SK-N-SH treated with all-trans-retinoic acid at 6 μM for 48 hours (cell line): ENCODE data around the gene RAB3GAP2.
A peak's percentile ranks its signal among the peaks of the same experiment; 100 is the strongest.

Experiments
- ATAC-seq: fragments of 200-7000 bp; cut with Tn5 transposase; 3 replicates; pipeline ENCODE4 v1.9.1; 2020; ENCODE audit warnings: mild to moderate bottlenecking, moderate library complexity
- ARNTL ChIP-seq: fragments of 450-650 bp; formaldehyde crosslinking; IDR thresholded peaks from 2 replicates; pipeline ENCODE4 v1.5.0; 2020; ENCODE audit warnings: low read depth, mild to moderate bottlenecking, moderate library complexity, borderline replicate concordance
- BACH2 ChIP-seq: fragments of 250-450 bp; sonication (Bioruptor Pico); IDR thresholded peaks from 2 replicates; pipeline ENCODE4 v1.9.0; 2021; ENCODE audit warnings: mild to moderate bottlenecking, borderline replicate concordance
- CREB5 ChIP-seq: fragments of 250-450 bp; sonication (Bioruptor Pico); IDR thresholded peaks from 2 replicates; pipeline ENCODE4 v1.5.1; 2020; ENCODE audit warnings: low read depth, mild to moderate bottlenecking, moderate library complexity
- CSDC2 ChIP-seq: fragments of 250-450 bp; sonication (Bioruptor Pico); IDR thresholded peaks from 2 replicates; pipeline ENCODE4 v1.5.0; 2020; ENCODE audit warnings: mild to moderate bottlenecking, moderate library complexity
- CSRNP3 ChIP-seq: fragments of 250-450 bp; sonication (Bioruptor Pico); IDR thresholded peaks from 2 replicates; pipeline ENCODE4 v1.5.1; 2021; ENCODE audit warnings: mild to moderate bottlenecking, moderate library complexity
- ESRRG ChIP-seq: fragments of 250-450 bp; sonication (Bioruptor Pico); IDR thresholded peaks from 2 replicates; pipeline ENCODE4 v1.6.1; 2021; ENCODE audit warnings: mild to moderate bottlenecking
- ISL1 ChIP-seq: fragments of 250-450 bp; sonication (Bioruptor Pico); IDR thresholded peaks from 2 replicates; pipeline ENCODE4 v2.1.2; 2022; ENCODE audit warnings: mild to moderate bottlenecking, moderate library complexity
- OSR1 ChIP-seq: fragments of 250-450 bp; sonication (Bioruptor Pico); IDR thresholded peaks from 2 replicates; pipeline ENCODE4 v1.8.0; 2022; ENCODE audit warnings: moderate library complexity, mild to moderate bottlenecking, inconsistent platforms
- PATZ1 ChIP-seq: fragments of 250-450 bp; sonication (Bioruptor Pico); IDR thresholded peaks from 2 replicates; pipeline ENCODE4 v1.8.0; 2020; ENCODE audit warnings: mild to moderate bottlenecking, moderate library complexity, borderline replicate concordance
- POU6F1 ChIP-seq: fragments of 250-450 bp; sonication (Bioruptor Pico); IDR thresholded peaks from 2 replicates; pipeline ENCODE4 v1.8.0; 2021; ENCODE audit warnings: low read depth, mild to moderate bottlenecking, moderate library complexity, borderline replicate concordance
- PPARA ChIP-seq: fragments of 250-450 bp; sonication (Bioruptor Pico); IDR thresholded peaks from 2 replicates; pipeline ENCODE4 v1.5.0; 2020; ENCODE audit warnings: mild to moderate bottlenecking, borderline replicate concordance
- RARB ChIP-seq: fragments of 250-450 bp; sonication (Bioruptor Pico); IDR thresholded peaks from 2 replicates; pipeline ENCODE4 v1.8.0; 2021; ENCODE audit warnings: mild to moderate bottlenecking, moderate library complexity
- SNAI2 ChIP-seq: fragments of 250-450 bp; sonication (Bioruptor Pico); IDR thresholded peaks from 2 replicates; pipeline ENCODE4 v1.5.0; 2020; ENCODE audit warnings: mild to moderate bottlenecking, moderate library complexity
- TCF4 ChIP-seq: fragments of 250-450 bp; sonication (Bioruptor Pico); IDR thresholded peaks from 2 replicates; pipeline ENCODE4 v1.8.0; 2021; ENCODE audit warnings: mild to moderate bottlenecking, moderate library complexity, borderline replicate concordance
- TOX ChIP-seq: fragments of 250-450 bp; sonication (Bioruptor Pico); IDR thresholded peaks from 2 replicates; pipeline ENCODE4 v1.8.0; 2021; ENCODE audit warnings: mild to moderate bottlenecking, moderate library complexity, borderline replicate concordance
- TSHZ2 ChIP-seq: fragments of 250-450 bp; sonication (Bioruptor Pico); IDR thresholded peaks from 2 replicates; pipeline ENCODE4 v1.5.0; 2020; ENCODE audit warnings: mild to moderate bottlenecking, moderate library complexity
- ZC3H10 ChIP-seq: fragments of 250-450 bp; sonication (Bioruptor Pico); IDR thresholded peaks from 2 replicates; pipeline ENCODE4 v1.5.1; 2021; ENCODE audit warnings: mild to moderate bottlenecking, moderate library complexity
- ZFP3 ChIP-seq: fragments of 250-450 bp; sonication (Bioruptor Pico); IDR thresholded peaks from 2 replicates; pipeline ENCODE4 v1.5.0; 2020; ENCODE audit warnings: mild to moderate bottlenecking, moderate library complexity
- ZNF565 ChIP-seq: fragments of 450-650 bp; formaldehyde crosslinking; conservative IDR thresholded peaks from 2 replicates; pipeline ENCODE4 v1.5.0; 2020; ENCODE audit warnings: low read depth, mild to moderate bottlenecking, moderate library complexity
- ZNF70 ChIP-seq: fragments of 450-650 bp; formaldehyde crosslinking; IDR thresholded peaks from 2 replicates; pipeline ENCODE4 v1.5.0; 2020; ENCODE audit warnings: mild to moderate bottlenecking, moderate library complexity
- ZNF8 ChIP-seq: fragments of 450-650 bp; formaldehyde crosslinking; IDR thresholded peaks from 2 replicates; pipeline ENCODE4 v1.5.0; 2020; ENCODE audit warnings: mild to moderate bottlenecking, moderate library complexity

RAB3GAP2 gene

GRCh38 chr1:220186752-220187151 lies 85.5 kb downstream of the RAB3GAP2 start:
- no peak for TF ChIP-seq ZFP3 (CRISPR knock-in tag)
- peak; percentile 95 for TF ChIP-seq ISL1 (CRISPR knock-in tag)
- TF ChIP-seq PATZ1: 0 out of 2 replicates have a peak, but pooled peaks have one; percentile 24
- TF ChIP-seq ZNF70 (CRISPR knock-in tag): no peak
- TF ChIP-seq ZC3H10 (CRISPR knock-in tag): peak; percentile 97
- ATAC-seq: peak; percentile 24; the same call in 1 of the 3 replicates

- no peak for ATAC-seq
- no peak for TF ChIP-seq BACH2 (CRISPR knock-in tag)
- TF ChIP-seq ARNTL (CRISPR knock-in tag): no peak
- no peak for TF ChIP-seq CREB5
- TF ChIP-seq TCF4 (CRISPR knock-in tag): no peak
- no peak for TF ChIP-seq RARB (CRISPR knock-in tag)
- no peak for TF ChIP-seq ISL1 (CRISPR knock-in tag)
- no peak for TF ChIP-seq POU6F1
- TF ChIP-seq OSR1 (CRISPR knock-in tag): no peak
- no peak for TF ChIP-seq CSRNP3 (CRISPR knock-in tag)
- no peak for TF ChIP-seq ZFP3 (CRISPR knock-in tag)
- TF ChIP-seq ZNF8: no peak
- TF ChIP-seq ZNF70 (CRISPR knock-in tag): no peak
- TF ChIP-seq ESRRG (CRISPR knock-in tag): no peak
- TF ChIP-seq, all 23 proteins: peak for 0
Measured at GRCh38 chr1:220184506-220184905, 87.7 kb downstream of the RAB3GAP2 start.

GRCh38 chr1:220182656-220183055 lies 89.6 kb downstream of the RAB3GAP2 start:
- TF ChIP-seq TOX (CRISPR knock-in tag) (no peak), ESRRG (CRISPR knock-in tag) (no peak), PATZ1 (no peak), ARNTL (CRISPR knock-in tag) (no peak), BACH2 (CRISPR knock-in tag) (no peak), CSDC2 (CRISPR knock-in tag) (no peak), TSHZ2 (CRISPR knock-in tag) (no peak), ZFP3 (CRISPR knock-in tag) (no peak), RARB (CRISPR knock-in tag) (no peak), POU6F1 (no peak), ZNF565 (no peak), SNAI2 (CRISPR knock-in tag) (no peak), ISL1 (CRISPR knock-in tag) (no peak), PPARA (CRISPR knock-in tag) (no peak), CSRNP3 (CRISPR knock-in tag) (no peak), TCF4 (CRISPR knock-in tag) (no peak)
- TF ChIP-seq, all 23 proteins: peak for 0
- ATAC-seq: no peak
